Measurements from ENCODE around the gene LAMA3. TPM values are rescaled to one million over a fixed set of nuclear protein-coding genes. Genes with fewer than 3 reads are reported as not detected.

Gene LAMA3
- total RNA-seq, 2 experiments from 2014 or later = 0.05 to 0.18 TPM

DNA sequence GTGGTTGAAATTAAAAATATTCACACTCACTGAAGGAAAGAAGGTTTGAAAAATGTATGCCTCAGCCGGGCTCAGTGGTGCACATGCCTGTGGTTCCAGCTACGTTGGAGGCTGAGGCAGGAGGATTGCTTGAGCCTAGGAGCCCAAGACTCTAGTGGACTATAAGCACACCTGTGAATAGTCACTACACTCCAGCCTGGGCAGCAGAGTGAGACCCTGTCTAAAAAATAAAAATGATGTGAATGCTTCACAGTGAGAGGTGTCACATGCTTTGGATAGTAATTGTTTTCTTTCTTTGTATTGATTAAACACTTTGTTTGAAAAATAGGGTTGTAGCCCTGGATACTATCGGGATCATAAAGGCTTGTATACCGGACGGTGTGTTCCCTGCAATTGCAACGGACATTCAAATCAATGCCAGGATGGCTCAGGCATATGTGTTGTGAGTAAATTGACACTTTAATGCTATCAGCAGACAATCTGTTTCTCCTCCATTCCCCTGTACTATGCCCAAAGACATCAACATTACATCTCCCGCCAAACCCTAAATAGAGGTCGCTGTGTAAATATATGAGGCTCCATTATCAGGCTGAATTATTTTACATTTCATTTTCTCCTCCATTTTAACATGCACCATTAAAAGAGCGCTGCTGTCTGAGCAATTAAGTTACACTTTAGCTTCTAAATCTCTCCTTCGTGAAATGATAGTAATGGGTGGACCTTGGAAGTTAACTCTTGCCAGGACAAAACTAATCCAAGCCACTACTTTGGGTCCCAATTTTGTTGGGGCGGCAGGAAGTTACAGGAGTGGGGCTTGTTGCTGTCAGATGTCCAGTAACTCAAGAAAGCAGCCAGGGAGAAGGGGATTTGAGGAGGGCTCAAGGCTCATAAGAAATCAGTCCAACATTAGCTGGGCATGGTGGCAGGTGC lies 187.0 kb downstream of the LAMA3 start:
- DNase-seq = no peak
- Mint-ChIP-seq H3K27ac (no peak overlapping the region), H3K27me3 (peaks cover 20% of the 10 kb centered on the region), H3K4me3 (no peak overlapping the region), H3K36me3 (ENCODE audit: low read depth) (no peaks in the 10 kb centered on the region), H3K9me3 (no peaks in the 10 kb centered on the region), H3K4me1 (peaks cover 19% of the 10 kb centered on the region)
- ChIA-PET CTCF (no interaction called here), POLR2A (no interaction called here)

DNA sequence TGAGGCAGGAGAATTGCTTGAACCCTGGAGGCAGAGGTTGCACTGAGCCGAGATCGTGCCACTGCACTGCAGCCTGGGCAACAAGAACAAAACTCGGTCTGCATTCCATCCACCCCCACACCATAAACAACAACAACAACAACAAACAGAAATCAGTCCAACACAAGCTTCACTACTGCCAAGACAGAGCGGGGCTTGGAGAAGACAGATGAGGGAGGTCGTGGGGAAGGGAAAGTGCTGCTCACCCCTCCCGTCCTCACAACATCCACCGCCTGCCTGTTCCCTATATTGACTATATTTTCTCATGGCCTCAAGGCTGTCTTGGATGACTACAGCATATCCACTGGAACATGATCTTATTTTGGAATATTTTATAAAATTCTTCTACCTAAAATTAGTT lies 187.7 kb downstream of the LAMA3 start:
- Mint-ChIP-seq H3K9me3 (no peaks in the 10 kb centered on the region), H3K27ac (no peak overlapping the region), H3K27me3 (peaks cover 20% of the 10 kb centered on the region), H3K36me3 (ENCODE audit: low read depth) (no peaks in the 10 kb centered on the region), H3K4me1 (peaks cover 13% of the 10 kb centered on the region), H3K4me3 (no peak overlapping the region)
- ChIA-PET POLR2A (no interaction called here), CTCF (no interaction called here)
- no peak for DNase-seq

DNA sequence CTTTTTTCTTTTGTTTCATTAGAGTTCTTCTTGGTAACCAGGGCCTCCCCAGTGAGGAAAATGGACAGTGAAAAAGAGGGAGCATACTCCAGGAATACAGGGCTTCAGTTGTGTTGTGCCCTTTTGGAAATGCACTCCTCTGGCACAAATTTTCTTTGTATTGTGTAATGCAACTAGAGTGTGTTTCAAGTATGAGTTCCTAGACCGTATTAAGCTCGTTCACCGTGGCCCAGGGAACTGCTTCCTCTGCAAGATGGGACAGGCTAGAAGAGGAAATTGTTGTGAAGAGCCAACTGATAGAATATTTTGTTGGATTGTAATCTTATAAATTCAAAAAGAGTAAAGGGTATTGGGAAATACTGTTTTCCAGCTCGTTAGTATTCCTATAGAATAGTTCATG lies 188.1 kb downstream of the LAMA3 start:
- Mint-ChIP-seq H3K4me3 (no peak overlapping the region), H3K27ac (no peak overlapping the region), H3K27me3 (peaks cover 20% of the 10 kb centered on the region), H3K9me3 (no peaks in the 10 kb centered on the region), H3K36me3 (ENCODE audit: low read depth) (no peaks in the 10 kb centered on the region), H3K4me1 (peaks cover 9% of the 10 kb centered on the region)
- ChIA-PET POLR2A (no interaction called here), CTCF (no interaction called here)
- DNase-seq = no peak

DNA sequence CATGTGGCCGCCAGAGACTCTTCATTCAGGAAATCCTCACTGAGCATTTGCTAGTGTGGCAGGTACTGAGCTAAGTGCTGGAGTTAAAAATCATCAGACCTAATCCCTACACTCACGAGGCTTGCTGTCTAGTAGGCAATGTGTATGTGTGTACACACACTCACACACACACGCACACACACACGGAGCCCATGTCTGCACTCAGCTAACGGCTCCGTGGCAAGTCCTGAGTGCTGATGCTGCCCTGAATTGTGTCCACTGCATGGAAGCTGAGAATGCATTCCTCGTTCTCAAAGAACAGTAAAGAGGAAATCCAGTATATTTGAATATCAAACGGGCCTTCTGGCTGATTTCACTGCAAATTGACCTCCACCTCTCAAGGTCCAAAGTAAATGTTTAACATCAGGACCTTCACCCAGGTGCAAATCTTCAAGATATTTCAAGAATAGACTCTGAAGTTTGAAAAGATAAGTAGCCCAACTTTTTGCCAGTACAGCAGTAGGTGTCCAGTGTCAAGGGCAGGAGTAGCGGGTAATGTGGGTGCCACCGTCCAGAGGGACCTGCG lies 189.2 kb downstream of the LAMA3 start:
- POLR2A ChIA-PET = interaction anchor here (0.6 kb wide), 1 partner anchor 294 kb away, joined by 3 read pairs; no protein-coding TSS in a partner anchor
- CTCF ChIA-PET = interaction anchor here (0.7 kb wide), 1 partner anchor 417 kb away, joined by 5 read pairs; no protein-coding TSS in a partner anchor
- Mint-ChIP-seq H3K4me3 (no peak overlapping the region), H3K4me1 (no peaks in the 10 kb centered on the region), H3K36me3 (ENCODE audit: low read depth) (no peaks in the 10 kb centered on the region), H3K27me3 (peaks cover 12% of the 10 kb centered on the region), H3K9me3 (no peaks in the 10 kb centered on the region), H3K27ac (no peak overlapping the region)
- DNase-seq = no peak

DNA sequence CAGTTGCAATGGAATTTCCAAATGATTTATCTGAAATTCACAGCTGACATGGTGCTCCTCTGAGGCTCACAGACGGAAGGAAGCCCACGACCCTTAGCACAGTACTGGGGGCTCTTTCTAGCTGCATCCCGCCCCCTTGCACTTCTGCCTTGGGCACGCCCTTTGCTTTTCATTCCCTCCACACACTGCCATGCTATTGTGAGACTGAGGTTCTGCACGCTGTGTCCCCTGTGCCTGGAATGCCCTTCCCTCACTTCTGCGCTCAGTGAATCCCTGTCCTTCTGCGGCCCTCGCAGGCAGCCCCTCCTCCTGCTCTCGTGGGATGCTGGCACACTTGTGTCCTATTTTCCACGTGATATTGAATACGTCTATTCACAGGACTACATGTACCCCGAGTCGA lies 189.9 kb downstream of the LAMA3 start:
- Mint-ChIP-seq H3K4me1 (no peaks in the 10 kb centered on the region), H3K27me3 (peaks cover 8% of the 10 kb centered on the region), H3K4me3 (no peak overlapping the region), H3K36me3 (ENCODE audit: low read depth) (no peaks in the 10 kb centered on the region), H3K27ac (no peak overlapping the region), H3K9me3 (no peaks in the 10 kb centered on the region)
- POLR2A ChIA-PET = no interaction called here
- CTCF ChIA-PET = interaction anchor here (0.7 kb wide), 1 partner anchor 418 kb away, joined by 5 read pairs; no protein-coding TSS in a partner anchor
- DNase-seq = no peak

DNA sequence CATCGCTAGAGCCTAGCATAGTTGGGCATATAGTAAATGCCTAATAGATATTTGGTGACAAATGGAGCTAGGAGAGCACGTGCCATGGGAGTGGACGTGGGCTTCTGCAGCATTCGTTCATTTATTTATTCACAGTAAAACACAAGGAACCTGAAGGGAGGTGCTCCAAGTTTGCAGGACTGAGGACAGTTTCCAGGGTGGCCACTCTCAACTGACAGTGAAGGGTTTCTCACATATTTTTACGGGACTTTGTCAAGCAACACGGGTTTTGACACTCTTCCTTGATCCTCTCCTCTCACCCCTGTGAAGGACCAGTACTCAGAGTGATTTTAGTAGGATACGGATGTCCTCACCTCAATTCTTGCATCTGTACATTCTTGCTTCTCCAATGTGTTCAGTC lies 190.3 kb downstream of the LAMA3 start:
- Mint-ChIP-seq H3K4me1 (no peaks in the 10 kb centered on the region), H3K4me3 (no peak overlapping the region), H3K27me3 (peaks cover 8% of the 10 kb centered on the region), H3K27ac (no peak overlapping the region), H3K36me3 (ENCODE audit: low read depth) (no peaks in the 10 kb centered on the region), H3K9me3 (no peaks in the 10 kb centered on the region)
- POLR2A ChIA-PET = no interaction called here
- CTCF ChIA-PET = interaction anchor here (0.7 kb wide), 1 partner anchor 418 kb away, joined by 5 read pairs; no protein-coding TSS in a partner anchor
- no peak for DNase-seq

DNA sequence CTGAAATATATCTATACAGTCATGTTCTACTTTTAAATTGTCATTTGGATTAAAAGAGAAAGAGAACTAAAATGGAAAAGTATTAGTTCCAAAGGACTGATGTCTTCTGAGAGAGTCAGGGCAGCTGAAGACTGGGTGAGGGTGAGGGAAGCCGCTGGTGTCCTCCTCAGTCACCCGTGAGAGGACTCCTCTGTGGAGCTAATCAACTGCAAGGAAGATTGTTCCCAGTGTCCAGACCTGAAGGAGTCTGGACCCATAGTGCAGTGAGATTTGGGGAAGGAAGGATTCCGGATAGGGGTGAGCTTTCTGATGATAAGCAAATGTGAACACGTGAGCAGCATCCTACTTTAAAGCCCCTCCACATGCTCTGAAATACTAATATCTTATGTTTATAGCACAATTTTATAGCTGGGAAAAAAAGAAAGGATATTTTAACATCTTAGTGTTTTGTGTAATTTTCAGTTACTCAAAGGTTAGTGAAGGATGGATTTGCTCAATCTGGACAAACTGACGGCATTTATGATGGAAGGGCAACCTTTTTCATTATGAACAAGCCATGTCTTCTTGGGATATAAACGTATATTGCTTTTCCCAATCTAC lies 190.8 kb downstream of the LAMA3 start:
- Mint-ChIP-seq H3K27me3 (peaks cover 8% of the 10 kb centered on the region), H3K36me3 (ENCODE audit: low read depth) (no peaks in the 10 kb centered on the region), H3K9me3 (no peaks in the 10 kb centered on the region), H3K27ac (no peak overlapping the region), H3K4me1 (peaks cover 3% of the 10 kb centered on the region), H3K4me3 (no peak overlapping the region)
- ChIA-PET POLR2A (no interaction called here), CTCF (no interaction called here)
- no peak for DNase-seq

DNA sequence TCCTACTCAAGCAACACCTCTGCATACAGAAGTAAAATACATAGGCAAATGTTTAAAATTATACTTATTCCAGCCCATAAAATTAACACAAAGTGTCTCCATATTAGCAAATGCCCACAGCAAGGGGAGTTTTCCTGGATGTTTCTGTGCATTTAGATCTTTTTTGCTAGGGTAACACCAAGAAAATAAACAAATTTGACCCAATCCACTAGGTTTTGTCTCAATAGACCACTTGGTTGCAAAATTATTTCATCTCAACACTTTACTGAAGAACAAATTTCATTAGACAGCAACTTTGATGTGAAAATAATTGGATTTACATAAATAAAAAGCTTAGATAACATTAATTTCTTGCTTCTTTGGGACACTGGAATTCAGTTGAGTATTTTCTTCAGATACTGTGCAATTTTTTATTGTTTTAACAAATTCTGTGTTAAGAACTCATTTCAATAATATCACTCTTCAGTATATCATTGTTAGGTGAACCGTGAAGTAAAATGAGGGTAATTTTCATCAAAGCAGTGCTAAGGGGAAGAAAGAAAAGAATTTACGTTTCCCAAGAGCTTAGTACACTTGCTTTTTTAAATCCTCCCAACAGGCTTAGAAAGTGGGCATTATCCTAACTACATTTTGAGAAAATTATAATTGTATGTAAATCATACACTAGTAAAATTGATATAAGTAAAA lies 191.8 kb downstream of the LAMA3 start:
- Mint-ChIP-seq H3K36me3 (ENCODE audit: low read depth) (no peaks in the 10 kb centered on the region), H3K4me1 (peaks cover 10% of the 10 kb centered on the region), H3K27ac (no peak overlapping the region), H3K9me3 (no peaks in the 10 kb centered on the region), H3K4me3 (no peak overlapping the region), H3K27me3 (peaks cover 6% of the 10 kb centered on the region)
- ChIA-PET CTCF (no interaction called here), POLR2A (no interaction called here)
- no peak for DNase-seq

DNA sequence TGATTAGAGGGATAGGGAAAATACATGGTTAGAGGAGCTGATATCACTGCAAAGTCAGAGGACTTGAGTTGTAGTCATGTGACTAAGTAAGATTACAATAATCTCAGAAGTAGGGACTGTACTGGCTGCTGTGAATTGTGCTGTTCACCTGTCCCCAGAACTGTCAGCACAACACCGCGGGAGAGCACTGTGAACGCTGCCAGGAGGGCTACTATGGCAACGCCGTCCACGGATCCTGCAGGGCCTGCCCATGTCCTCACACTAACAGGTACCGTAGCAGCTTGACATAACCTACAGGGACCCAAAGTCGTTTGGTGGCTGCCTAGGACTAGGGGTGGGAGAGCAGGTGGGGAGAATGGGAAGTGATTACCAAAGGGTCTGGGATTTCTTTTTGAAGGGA lies 192.5 kb downstream of the LAMA3 start:
- H3K27ac Mint-ChIP-seq = no peak overlapping the region

DNA sequence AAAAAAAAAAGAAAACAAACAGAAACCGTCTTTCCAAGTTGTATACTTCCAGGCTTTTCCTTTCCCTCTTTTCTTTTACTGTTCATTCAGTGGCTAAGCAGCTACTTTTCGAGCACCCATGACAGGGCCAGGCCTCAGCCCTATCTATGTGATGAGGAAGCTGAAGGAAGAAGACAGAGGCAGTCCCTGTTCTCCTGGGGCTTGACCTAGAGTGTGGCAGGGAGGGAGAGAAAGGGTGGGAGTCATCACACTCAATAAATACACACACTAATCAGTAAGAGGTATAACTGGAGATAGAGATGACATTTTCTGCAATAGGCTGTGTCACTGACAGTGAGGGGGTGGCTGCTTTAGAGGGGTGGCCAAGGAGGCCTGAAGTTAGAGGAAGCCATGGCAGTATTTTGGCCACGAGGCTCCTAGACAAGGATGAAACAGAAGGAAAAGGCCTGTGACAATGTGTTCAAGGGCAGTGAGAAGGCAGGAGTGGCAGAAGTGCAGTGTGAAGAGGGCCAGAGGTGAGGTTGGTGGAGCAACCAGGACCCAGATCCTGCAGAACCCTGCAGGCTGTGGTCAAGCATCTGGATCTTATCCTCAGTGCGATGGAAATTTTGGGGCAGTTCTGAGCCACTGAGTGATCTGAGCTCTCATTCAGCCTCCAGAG lies 193.5 kb downstream of the LAMA3 start:
- ChIA-PET POLR2A (no interaction called here), CTCF (interaction anchor here (0.7 kb wide), 1 partner anchor 576 kb away, joined by 3 read pairs; no protein-coding TSS in a partner anchor)
- H3K27ac Mint-ChIP-seq = peak overlapping the region; percentile 41

More for the DNA sequence above, 192.5 kb downstream of the LAMA3 start:
- CTCF ChIA-PET = interaction anchor here (0.7 kb wide), 1 partner anchor 577 kb away, joined by 3 read pairs; no protein-coding TSS in a partner anchor
- H3K4me3 Mint-ChIP-seq = no peak overlapping the region
- H3K36me3 Mint-ChIP-seq (ENCODE audit: low read depth) = no peaks in the 10 kb centered on the region
- no peaks in the 10 kb centered on the region for H3K9me3 Mint-ChIP-seq
- H3K27me3 Mint-ChIP-seq = peaks cover 4% of the 10 kb centered on the region
- peaks cover 14% of the 10 kb centered on the region for H3K4me1 Mint-ChIP-seq
- POLR2A ChIA-PET = no interaction called here
- no peak for DNase-seq

DNA sequence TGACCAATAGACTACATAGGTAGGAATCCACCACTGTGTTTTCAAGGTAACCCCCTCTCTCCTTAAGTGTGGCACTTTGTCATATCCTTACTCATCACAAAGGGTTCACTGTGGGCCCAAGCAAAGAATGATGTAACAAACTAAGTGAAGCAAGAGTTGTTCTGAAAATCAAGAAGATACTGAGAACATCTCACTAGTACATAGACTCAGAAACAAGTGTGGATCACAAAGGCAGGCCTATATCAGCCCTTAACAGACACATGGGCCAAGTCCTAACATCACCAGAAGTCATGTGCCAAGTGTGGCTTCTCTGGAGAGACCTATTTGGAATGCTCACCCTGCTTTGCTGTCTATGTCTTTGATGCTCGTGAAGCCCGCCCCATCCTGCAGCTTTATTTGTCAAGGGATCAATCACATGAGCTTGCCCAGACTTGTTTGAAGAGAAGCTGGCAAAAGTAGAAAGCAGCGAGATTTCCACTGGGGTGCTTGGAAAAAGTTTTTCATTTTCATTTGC lies 194.1 kb downstream of the LAMA3 start:
- no peaks in the 10 kb centered on the region for H3K9me3 Mint-ChIP-seq
- no peaks in the 10 kb centered on the region for H3K36me3 Mint-ChIP-seq (ENCODE audit: low read depth)
- peaks cover 4% of the 10 kb centered on the region for H3K27me3 Mint-ChIP-seq
- H3K27ac Mint-ChIP-seq = no peak overlapping the region
- peaks cover 18% of the 10 kb centered on the region for H3K4me1 Mint-ChIP-seq
- no peak overlapping the region for H3K4me3 Mint-ChIP-seq
- DNase-seq = no peak
- ChIA-PET POLR2A (no interaction called here), CTCF (no interaction called here)

More for the DNA sequence above, 193.5 kb downstream of the LAMA3 start:
- Mint-ChIP-seq H3K4me3 (no peak overlapping the region), H3K9me3 (no peaks in the 10 kb centered on the region), H3K36me3 (ENCODE audit: low read depth) (no peaks in the 10 kb centered on the region), H3K4me1 (peaks cover 18% of the 10 kb centered on the region), H3K27me3 (peaks cover 4% of the 10 kb centered on the region)
- DNase-seq = no peak

DNA sequence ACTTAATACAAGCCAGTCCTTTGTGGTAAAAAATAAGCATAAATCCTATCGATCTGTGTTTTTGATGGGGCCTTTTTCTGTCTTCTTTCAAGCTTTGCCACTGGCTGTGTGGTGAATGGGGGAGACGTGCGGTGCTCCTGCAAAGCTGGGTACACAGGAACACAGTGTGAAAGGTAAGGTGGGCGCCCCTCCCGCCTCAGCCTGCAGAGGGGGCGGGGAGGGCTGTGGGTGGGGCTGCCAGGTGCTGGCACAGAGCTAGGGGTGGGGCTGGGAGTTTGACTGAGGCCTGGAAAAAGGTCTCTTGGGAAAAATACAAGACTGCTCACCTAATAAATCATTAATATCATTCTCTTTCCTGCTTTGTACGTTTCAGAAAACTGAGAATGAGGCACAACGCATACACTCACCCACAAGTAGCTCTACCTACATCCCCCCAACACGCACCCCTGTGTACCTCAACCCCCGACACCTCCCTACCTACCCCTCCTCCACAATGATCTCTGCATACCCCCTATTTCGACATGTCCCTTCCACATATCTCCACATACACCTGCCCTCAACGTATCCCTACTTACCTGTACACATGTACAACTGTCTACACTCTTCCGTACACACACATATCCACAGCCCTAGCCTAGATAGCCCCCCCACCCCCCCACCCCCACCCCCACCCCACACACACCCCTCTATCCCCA lies 195.6 kb downstream of the LAMA3 start:
- Mint-ChIP-seq H3K4me3 (no peak overlapping the region), H3K9me3 (no peaks in the 10 kb centered on the region), H3K4me1 (peaks cover 20% of the 10 kb centered on the region), H3K36me3 (ENCODE audit: low read depth) (no peaks in the 10 kb centered on the region), H3K27me3 (no peaks in the 10 kb centered on the region), H3K27ac (no peak overlapping the region)
- DNase-seq = no peak
- POLR2A ChIA-PET = interaction anchor here (0.8 to 1.6 kb wide), 2 partner anchors 13 to 47 kb away, joined by 3 to 4 read pairs; no protein-coding TSS in a partner anchor
- CTCF ChIA-PET = no interaction called here

All from activated CD4-positive, alpha-beta memory T cell treated with anti-CD3 and anti-CD28 coated beads, Interleukin-2, amount 10 ng/mL, durations not matched to agents 7 days and 5 days (primary cell).